ENCODE results near the gene NUP107. TPM values are rescaled to one million over a fixed set of nuclear protein-coding genes. Genes with fewer than 3 reads are reported as not detected.

The NUP107 gene
- total RNA-seq, 1 donor from 2014 or later, result 101 TPM

GRCh38 chr12:68768431-68768939, 81.7 kb downstream of the NUP107 start:
- no peaks in the 10 kb centered on the region for H3K9me3 Mint-ChIP-seq
- intact Hi-C loops (cut with micrococcal nuclease), result no loop called here
- peaks cover 10% of the 10 kb centered on the region for H3K36me3 Mint-ChIP-seq (ENCODE audit: low read depth)
- H3K4me3 Mint-ChIP-seq (ENCODE audit: low read depth), result no peak overlapping the region
- no peak overlapping the region for H3K27ac Mint-ChIP-seq
- peaks cover 4% of the 10 kb centered on the region for H3K4me1 Mint-ChIP-seq (ENCODE audit: low read depth)
- DNase-seq (ENCODE audit: low spot score), result no peak
- no peaks in the 10 kb centered on the region for H3K27me3 Mint-ChIP-seq (ENCODE audit: low read depth)

GRCh38 chr12:68769941-68770340, 83.2 kb downstream of the NUP107 start:
- H3K4me3 Mint-ChIP-seq (ENCODE audit: low read depth), result no peak overlapping the region
- H3K27me3 Mint-ChIP-seq (ENCODE audit: low read depth), result no peaks in the 10 kb centered on the region
- H3K9me3 Mint-ChIP-seq, result no peaks in the 10 kb centered on the region
- no peak for DNase-seq (ENCODE audit: low spot score)
- H3K4me1 Mint-ChIP-seq (ENCODE audit: low read depth), result peaks cover 4% of the 10 kb centered on the region
- intact Hi-C loops (cut with micrococcal nuclease), result no loop called here
- no peak overlapping the region for H3K27ac Mint-ChIP-seq
- peaks cover 3% of the 10 kb centered on the region for H3K36me3 Mint-ChIP-seq (ENCODE audit: low read depth)

GRCh38 chr12:68771223-68771925, 84.6 kb downstream of the NUP107 start:
- H3K4me3 Mint-ChIP-seq (ENCODE audit: low read depth), result no peak overlapping the region
- no peak for DNase-seq (ENCODE audit: low spot score)
- no peak overlapping the region for H3K27ac Mint-ChIP-seq
- intact Hi-C loops (cut with micrococcal nuclease), result no loop called here
- H3K36me3 Mint-ChIP-seq (ENCODE audit: low read depth), result peaks cover 3% of the 10 kb centered on the region
- no peaks in the 10 kb centered on the region for H3K9me3 Mint-ChIP-seq
- peaks cover 4% of the 10 kb centered on the region for H3K4me1 Mint-ChIP-seq (ENCODE audit: low read depth)
- no peaks in the 10 kb centered on the region for H3K27me3 Mint-ChIP-seq (ENCODE audit: low read depth)

GRCh38 chr12:68772714-68773113, 85.9 kb downstream of the NUP107 start:
- no peak overlapping the region for H3K27ac Mint-ChIP-seq
- H3K27me3 Mint-ChIP-seq (ENCODE audit: low read depth), result no peaks in the 10 kb centered on the region
- no peak for DNase-seq (ENCODE audit: low spot score)
- H3K4me3 Mint-ChIP-seq (ENCODE audit: low read depth), result peak overlapping the region; percentile 40
- H3K4me1 Mint-ChIP-seq (ENCODE audit: low read depth), result peaks cover 4% of the 10 kb centered on the region
- no peaks in the 10 kb centered on the region for H3K36me3 Mint-ChIP-seq (ENCODE audit: low read depth)
- no peaks in the 10 kb centered on the region for H3K9me3 Mint-ChIP-seq
- intact Hi-C loops (cut with micrococcal nuclease), result no loop called here

- no peak for DNase-seq (ENCODE audit: low spot score)
- Mint-ChIP-seq H3K36me3 (ENCODE audit: low read depth) (no peaks in the 10 kb centered on the region), H3K27ac (no peak overlapping the region), H3K27me3 (ENCODE audit: low read depth) (no peaks in the 10 kb centered on the region), H3K4me3 (ENCODE audit: low read depth) (no peak overlapping the region), H3K4me1 (ENCODE audit: low read depth) (peaks cover 4% of the 10 kb centered on the region), H3K9me3 (no peaks in the 10 kb centered on the region)
- intact Hi-C loops (cut with micrococcal nuclease), result no loop called here
Measured at GRCh38 chr12:68773582-68773981, 86.8 kb downstream of the NUP107 start.

- H3K4me1 Mint-ChIP-seq (ENCODE audit: low read depth), result peaks cover 4% of the 10 kb centered on the region
- intact Hi-C loops (cut with micrococcal nuclease), result no loop called here
- no peaks in the 10 kb centered on the region for H3K9me3 Mint-ChIP-seq
- H3K36me3 Mint-ChIP-seq (ENCODE audit: low read depth), result no peaks in the 10 kb centered on the region
- no peak overlapping the region for H3K4me3 Mint-ChIP-seq (ENCODE audit: low read depth)
- DNase-seq (ENCODE audit: low spot score), result no peak
- no peak overlapping the region for H3K27ac Mint-ChIP-seq
- H3K27me3 Mint-ChIP-seq (ENCODE audit: low read depth), result no peaks in the 10 kb centered on the region
Measured at GRCh38 chr12:68775121-68775630, 88.4 kb downstream of the NUP107 start.

- intact Hi-C loops (cut with micrococcal nuclease), result no loop called here
- Mint-ChIP-seq H3K36me3 (ENCODE audit: low read depth) (no peaks in the 10 kb centered on the region), H3K4me3 (ENCODE audit: low read depth) (no peak overlapping the region), H3K9me3 (no peaks in the 10 kb centered on the region), H3K27ac (no peak overlapping the region), H3K4me1 (ENCODE audit: low read depth) (peaks cover 4% of the 10 kb centered on the region), H3K27me3 (ENCODE audit: low read depth) (no peaks in the 10 kb centered on the region)
- DNase-seq (ENCODE audit: low spot score), result no peak
Measured at GRCh38 chr12:68776976-68777610, 90.3 kb downstream of the NUP107 start.

- no peaks in the 10 kb centered on the region for H3K36me3 Mint-ChIP-seq (ENCODE audit: low read depth)
- H3K4me1 Mint-ChIP-seq (ENCODE audit: low read depth), result no peaks in the 10 kb centered on the region
- H3K27ac Mint-ChIP-seq, result no peak overlapping the region
- intact Hi-C loops (cut with micrococcal nuclease), result no loop called here
- DNase-seq (ENCODE audit: low spot score), result no peak
- H3K4me3 Mint-ChIP-seq (ENCODE audit: low read depth), result no peak overlapping the region
- no peaks in the 10 kb centered on the region for H3K9me3 Mint-ChIP-seq
- no peaks in the 10 kb centered on the region for H3K27me3 Mint-ChIP-seq (ENCODE audit: low read depth)
Measured at GRCh38 chr12:68779280-68779679, 92.5 kb downstream of the NUP107 start.

GRCh38 chr12:68780731-68781130, 94.0 kb downstream of the NUP107 start:
- no peaks in the 10 kb centered on the region for H3K9me3 Mint-ChIP-seq
- intact Hi-C loops (cut with micrococcal nuclease), result no loop called here
- H3K4me1 Mint-ChIP-seq (ENCODE audit: low read depth), result no peaks in the 10 kb centered on the region
- no peaks in the 10 kb centered on the region for H3K36me3 Mint-ChIP-seq (ENCODE audit: low read depth)
- H3K27ac Mint-ChIP-seq, result no peak overlapping the region
- H3K4me3 Mint-ChIP-seq (ENCODE audit: low read depth), result no peak overlapping the region
- H3K27me3 Mint-ChIP-seq (ENCODE audit: low read depth), result no peaks in the 10 kb centered on the region
- DNase-seq (ENCODE audit: low spot score), result no peak

- Mint-ChIP-seq H3K36me3 (ENCODE audit: low read depth) (no peaks in the 10 kb centered on the region), H3K4me1 (ENCODE audit: low read depth) (no peaks in the 10 kb centered on the region), H3K4me3 (ENCODE audit: low read depth) (no peak overlapping the region), H3K27ac (no peak overlapping the region), H3K27me3 (ENCODE audit: low read depth) (no peaks in the 10 kb centered on the region), H3K9me3 (no peaks in the 10 kb centered on the region)
- DNase-seq (ENCODE audit: low spot score), result no peak
- intact Hi-C loops (cut with micrococcal nuclease), result no loop called here
Measured at GRCh38 chr12:68781728-68782127, 95.0 kb downstream of the NUP107 start.

GRCh38 chr12:68784015-68784414, 97.2 kb downstream of the NUP107 start:
- H3K4me1 Mint-ChIP-seq (ENCODE audit: low read depth), result peaks cover 4% of the 10 kb centered on the region
- intact Hi-C loops (cut with micrococcal nuclease), result no loop called here
- no peaks in the 10 kb centered on the region for H3K36me3 Mint-ChIP-seq (ENCODE audit: low read depth)

GRCh38 chr12:68785358-68785757, 98.6 kb downstream of the NUP107 start:
- Mint-ChIP-seq H3K27me3 (ENCODE audit: low read depth) (no peaks in the 10 kb centered on the region), H3K27ac (no peak overlapping the region), H3K9me3 (no peaks in the 10 kb centered on the region), H3K36me3 (ENCODE audit: low read depth) (no peaks in the 10 kb centered on the region), H3K4me3 (ENCODE audit: low read depth) (no peak overlapping the region), H3K4me1 (ENCODE audit: low read depth) (peaks cover 4% of the 10 kb centered on the region)
- DNase-seq (ENCODE audit: low spot score), result no peak
- intact Hi-C loops (cut with micrococcal nuclease), result no loop called here

More at GRCh38 chr12:68784015-68784414, 97.2 kb downstream of the NUP107 start:
- H3K4me3 Mint-ChIP-seq (ENCODE audit: low read depth), result no peak overlapping the region
- H3K27ac Mint-ChIP-seq, result no peak overlapping the region
- H3K9me3 Mint-ChIP-seq, result no peaks in the 10 kb centered on the region
- DNase-seq (ENCODE audit: low spot score), result no peak
- H3K27me3 Mint-ChIP-seq (ENCODE audit: low read depth), result no peaks in the 10 kb centered on the region

GRCh38 chr12:68785823-68786222, 99.0 kb downstream of the NUP107 start:
- Mint-ChIP-seq H3K27me3 (ENCODE audit: low read depth) (no peaks in the 10 kb centered on the region), H3K9me3 (no peaks in the 10 kb centered on the region), H3K36me3 (ENCODE audit: low read depth) (no peaks in the 10 kb centered on the region), H3K27ac (no peak overlapping the region), H3K4me1 (ENCODE audit: low read depth) (peaks cover 4% of the 10 kb centered on the region), H3K4me3 (ENCODE audit: low read depth) (no peak overlapping the region)
- intact Hi-C loops (cut with micrococcal nuclease), result no loop called here
- DNase-seq (ENCODE audit: low spot score), result no peak
